GM19328 (cell line): ENCODE data around the gene RPS15.
"Not testable (repeated sequence)": the region's sequence is repeated elsewhere in the genome, so short reads cannot be mapped to it uniquely, and the experiment has no call there.

Experiments
- ATAC-seq: cut with Tn5 transposase; IDR thresholded peaks from one replicate; pipeline ENCODE4 v1.9.1; 2021; ENCODE audit warnings: mild to moderate bottlenecking, moderate library complexity; ENCODE audit not compliant: unreplicated experiment

Gene RPS15

GRCh38 chr19:1433119-1434039 is 4.8 kb upstream of the RPS15 start:
- ATAC-seq, result no peak

DNA sequence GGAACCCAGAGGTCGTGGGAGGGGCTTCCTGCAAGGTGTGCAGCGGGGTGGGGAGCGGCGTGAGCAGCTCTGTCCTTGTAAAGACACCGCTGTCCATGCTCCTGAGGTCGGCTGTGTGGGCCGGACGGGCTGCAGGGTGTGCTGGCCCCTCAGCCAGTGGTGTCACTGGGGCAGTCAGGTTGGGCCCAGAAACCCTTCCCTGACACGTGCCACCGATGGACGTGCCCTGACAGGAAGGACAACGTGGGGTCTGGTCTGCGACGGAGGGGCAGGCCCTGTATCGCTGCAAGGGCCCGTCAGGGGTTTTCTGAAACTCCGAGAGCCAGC is 4.2 kb upstream of the RPS15 start:
- ATAC-seq, result no peak

- ATAC-seq, result no peak
Observed at GRCh38 chr19:1434577-1435060, 3.6 kb upstream of the RPS15 start.

DNA sequence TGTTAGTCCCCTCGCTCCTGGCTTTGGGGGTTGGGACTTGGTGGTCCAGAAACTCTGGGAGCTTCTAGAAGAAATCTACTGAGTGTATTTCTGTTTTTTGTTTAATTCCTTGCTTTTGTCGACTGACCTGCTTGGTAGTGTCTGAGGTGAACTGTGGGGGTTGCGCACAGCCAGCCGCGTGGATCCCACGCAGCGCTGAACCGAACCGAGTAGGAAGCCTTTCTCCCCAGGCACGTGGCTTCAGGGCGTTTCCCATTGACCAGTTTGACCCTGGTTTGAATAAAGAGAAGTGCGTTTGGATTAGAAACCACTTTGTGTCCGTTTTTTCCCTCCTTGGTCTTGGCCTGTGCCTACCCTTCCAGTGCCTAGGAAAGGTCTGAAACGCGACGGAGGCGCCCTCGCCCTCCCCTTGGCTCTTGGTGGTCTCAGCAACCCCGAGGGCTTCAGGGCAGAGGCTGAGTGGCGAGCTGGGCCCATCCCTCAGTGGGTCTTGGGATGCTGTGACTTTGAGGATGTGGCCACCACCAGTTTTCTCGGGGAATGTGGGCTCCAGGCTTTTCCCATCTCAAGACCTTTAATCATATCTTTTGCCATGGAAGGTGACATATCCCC is 2.7 kb upstream of the RPS15 start:
- no peak for ATAC-seq

DNA sequence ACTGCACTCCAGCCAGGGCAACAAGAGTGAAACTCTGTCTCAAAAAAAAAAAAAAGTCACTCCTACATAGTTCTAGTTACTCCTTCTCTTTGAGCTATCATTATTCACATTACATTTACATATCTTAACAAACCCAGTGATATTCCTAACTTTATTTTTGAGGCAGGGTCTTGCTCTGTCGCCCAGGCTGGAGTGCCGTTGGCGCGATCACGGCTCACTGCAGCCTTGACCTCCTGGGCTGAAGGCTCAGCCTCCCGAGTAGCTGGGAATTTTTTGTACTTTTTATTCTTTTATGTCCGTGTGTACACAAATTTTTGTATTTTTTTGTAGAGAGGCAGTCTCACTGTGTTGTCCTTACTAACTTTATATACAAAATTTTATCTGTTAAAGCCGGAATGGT is 587 bp upstream of the RPS15 start:
- ATAC-seq, result no peak

- ATAC-seq, result no peak
Observed at GRCh38 chr19:1438933-1439354, 748 bp downstream of the RPS15 start.

DNA sequence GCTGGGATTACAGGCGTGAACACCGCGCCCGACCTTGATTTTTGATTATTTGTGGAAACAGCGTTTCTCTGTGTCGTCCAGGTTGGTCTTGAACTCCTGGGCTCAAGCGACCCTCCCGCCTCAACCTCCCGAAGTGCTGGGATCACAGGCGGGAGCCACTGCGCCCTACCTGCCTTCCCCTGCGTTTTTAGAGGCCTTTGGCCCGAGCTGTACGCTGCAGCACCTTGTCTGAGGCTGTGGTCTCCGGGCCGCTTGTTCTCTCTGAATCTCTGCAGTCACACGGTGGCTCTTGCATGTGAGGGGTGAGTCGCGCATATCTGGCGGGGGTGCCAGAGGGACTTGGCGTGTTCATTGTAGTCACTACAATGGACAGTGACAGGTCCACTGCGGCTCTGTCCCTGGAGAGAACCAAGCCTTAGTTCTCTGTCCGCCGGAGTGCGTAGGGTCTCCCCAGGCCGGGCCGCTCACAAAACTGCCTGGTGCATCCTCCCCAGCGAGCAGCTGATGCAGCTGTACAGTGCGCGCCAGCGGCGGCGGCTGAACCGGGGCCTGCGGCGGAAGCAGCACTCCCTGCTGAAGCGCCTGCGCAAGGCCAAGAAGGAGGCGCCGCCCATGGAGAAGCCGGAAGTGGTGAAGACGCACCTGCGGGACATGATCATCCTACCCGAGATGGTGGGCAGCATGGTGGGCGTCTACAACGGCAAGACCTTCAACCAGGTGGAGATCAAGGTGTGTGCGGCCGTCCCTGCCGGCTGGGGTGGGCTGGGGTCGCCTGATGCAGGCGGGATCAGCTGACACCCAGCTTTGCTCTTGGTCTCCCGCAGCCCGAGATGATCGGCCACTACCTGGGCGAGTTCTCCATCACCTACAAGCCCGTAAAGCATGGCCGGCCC is 1.6 kb downstream of the RPS15 start:
- not testable (repeated sequence) for ATAC-seq

DNA sequence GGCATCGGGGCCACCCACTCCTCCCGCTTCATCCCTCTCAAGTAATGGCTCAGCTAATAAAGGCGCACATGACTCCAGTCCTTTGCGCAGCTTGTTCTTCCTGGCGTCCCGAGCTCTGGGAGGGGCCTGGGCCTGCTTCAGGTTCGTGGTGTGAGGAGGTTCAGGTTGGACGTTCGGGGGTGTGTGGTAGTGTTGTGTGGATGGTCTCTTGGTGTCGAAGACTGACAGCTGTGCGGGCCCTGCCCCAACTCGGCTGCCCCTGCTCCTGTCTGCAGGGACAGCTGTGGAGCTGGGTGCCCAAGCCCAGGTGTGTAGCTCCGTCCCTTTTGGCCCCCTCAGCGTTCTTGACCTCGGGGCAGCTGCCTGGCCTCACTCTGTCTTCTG is 2.2 kb downstream of the RPS15 start:
- ATAC-seq, result no peak

GRCh38 chr19:1441022-1441426 is 2.8 kb downstream of the RPS15 start:
- ATAC-seq, result no peak

DNA sequence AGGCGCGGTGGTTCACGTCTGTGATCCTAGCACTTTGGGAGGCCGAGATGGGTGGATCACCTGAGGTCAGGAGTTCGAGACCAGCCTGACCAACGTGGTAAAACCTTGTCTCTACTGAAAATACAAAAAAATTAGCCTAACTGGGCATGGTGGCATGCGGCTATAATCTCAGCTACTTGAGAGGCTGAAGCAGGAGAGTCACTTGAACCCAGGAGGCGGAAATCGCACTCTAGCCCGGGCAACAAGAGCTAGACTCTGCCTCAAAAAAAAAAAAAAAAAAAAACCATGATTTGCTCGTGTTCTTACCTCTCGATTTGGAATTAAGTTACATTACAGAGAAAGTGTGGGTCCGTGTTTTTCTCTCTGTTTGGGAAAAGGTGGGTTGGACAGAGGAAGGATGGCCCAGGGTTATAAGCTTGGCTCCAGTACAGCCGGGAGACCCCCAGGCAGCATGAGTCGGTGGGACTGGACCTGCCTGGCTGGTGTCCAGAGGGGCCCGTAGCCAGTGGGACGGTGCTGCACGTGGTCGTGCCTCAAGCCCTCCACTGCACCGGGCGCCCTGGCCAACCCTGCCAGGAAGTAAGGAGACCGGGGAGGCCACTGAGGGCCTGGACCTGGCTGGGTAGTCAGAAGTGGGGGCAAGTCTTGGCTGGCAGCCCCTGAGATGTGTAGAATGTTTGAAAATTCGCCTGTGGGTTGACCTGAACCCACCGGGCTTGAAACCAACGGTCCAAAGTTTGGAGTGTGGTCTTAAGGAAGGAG is 3.7 kb downstream of the RPS15 start:
- no peak for ATAC-seq

GRCh38 chr19:1445185-1445931 is 7.2 kb downstream of the RPS15 start:
- no peak for ATAC-seq

GRCh38 chr19:1445932-1446712 is 7.9 kb downstream of the RPS15 start:
- ATAC-seq, result no peak

- ATAC-seq, result no peak
Observed at GRCh38 chr19:1446713-1447481, 8.7 kb downstream of the RPS15 start.

GRCh38 chr19:1447504-1447903 is 9.3 kb downstream of the RPS15 start:
- no peak for ATAC-seq

DNA sequence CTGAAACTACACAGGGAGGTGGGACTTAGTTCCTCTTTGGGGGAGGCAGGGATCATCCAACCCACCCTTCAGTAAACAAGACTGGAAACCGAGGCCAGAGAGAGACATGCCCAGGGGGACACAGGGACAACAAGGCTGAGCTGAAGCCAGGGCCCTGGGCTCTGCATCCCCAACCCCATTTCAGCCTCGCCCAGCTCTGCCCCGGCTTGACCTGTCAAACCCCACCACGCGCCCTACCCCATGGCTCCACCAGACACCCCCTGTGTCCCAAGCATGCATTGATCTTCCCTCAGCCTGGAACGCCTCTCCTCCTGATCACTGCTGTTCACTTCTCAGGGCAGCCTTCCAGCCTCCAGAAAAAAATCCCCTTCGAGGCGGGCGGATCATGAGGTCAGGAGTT is 9.7 kb downstream of the RPS15 start:
- ATAC-seq, result no peak

DNA sequence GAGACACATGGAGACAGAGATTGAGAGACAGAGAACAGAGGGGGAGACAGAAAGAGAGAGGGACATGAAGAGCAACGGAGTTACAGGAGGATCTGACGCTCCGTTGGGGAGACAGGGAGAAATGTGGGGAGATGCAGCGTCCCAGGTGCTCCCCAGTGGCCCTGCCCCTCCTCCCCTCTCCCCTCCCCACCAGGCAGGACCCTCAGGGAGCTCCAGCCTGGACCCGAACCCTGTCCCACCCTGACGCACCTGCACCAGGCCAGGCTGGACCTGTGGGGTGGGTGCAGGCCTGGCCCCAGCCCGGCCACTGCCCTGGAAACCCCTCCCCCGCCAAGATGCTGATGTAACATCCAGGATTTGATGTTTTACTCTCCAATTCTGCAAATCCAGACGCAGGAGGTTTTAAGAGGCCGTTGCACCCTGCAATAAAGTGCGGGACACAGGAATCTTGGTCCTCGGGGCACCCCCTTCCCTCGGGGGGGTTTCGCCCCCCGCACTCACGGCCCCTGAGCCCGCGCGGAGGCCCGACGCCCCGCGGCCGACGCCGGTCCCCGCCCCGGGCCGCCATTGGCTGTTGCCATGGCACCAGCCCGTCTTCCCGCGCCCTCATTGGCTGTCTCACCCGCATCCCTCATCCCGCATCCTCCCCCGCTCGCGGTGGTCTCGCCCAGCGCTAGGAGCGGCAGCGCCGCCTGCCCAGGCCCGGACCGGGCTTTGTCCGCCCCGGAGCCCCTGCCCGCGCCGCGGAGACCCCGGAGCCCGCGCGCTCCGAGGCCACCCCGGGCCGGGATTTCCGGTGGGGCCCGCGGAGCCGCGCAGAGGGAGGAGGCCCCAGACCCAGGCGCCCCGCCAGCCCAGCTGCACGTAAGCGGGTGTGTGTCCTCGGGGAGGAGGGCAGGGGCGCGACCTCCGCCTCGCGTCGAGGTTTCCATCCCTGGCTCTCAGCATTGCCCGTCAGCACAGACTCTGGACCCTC is 11.6 kb downstream of the RPS15 start, which contains the start of gene APC2:
TSS of gene APC2 (plus strand) at position 655 of the 976 bp plus-strand sequence. CDS start 2,881 bp downstream, outside the sequence.
- no peak for ATAC-seq
